ENCODE measurements around the gene MYRFL.

- TF ChIP-seq, protein P1, sequence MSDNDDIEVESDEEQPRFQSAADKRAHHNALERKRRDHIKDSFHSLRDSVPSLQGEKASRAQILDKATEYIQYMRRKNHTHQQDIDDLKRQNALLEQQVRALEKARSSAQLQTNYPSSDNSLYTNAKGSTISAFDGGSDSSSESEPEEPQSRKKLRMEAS (IDR thresholded peaks at IDR 0.05): no peak
- TF ChIP-seq BRCA1 (IDR thresholded peaks at IDR 0.05; ENCODE audit: low read depth, low read length) (no peak), CTCF (IDR thresholded peaks at IDR 0.05; ENCODE audit: control extremely low read depth in 1 of 3, insufficient read depth in 1 of 3, low read depth in 1 of 3, low read length in 3 of 3) (no peak), POLR2A (IDR thresholded peaks at IDR 0.05; ENCODE audit: control extremely low read depth in 1 of 2, low read depth in 2 of 2, low read length in 2 of 2) (no peak)
Observed at GRCh38 chr12:69948851-69949250, 123.8 kb downstream of the MYRFL start.
